Measurements from ENCODE around the gene MSRB2. TPM values are rescaled to one million over a fixed set of nuclear protein-coding genes. Genes with fewer than 3 reads are reported as not detected.

Gene MSRB2
- total RNA-seq, 3 donors from 2014 or later: 19.0 to 31.5 (median 24.9) TPM

- no peaks in the 10 kb centered on the region for H3K27me3 ChIP-seq
- H3K9me3 ChIP-seq: peaks cover 0 to 12% of the 10 kb centered on the region in 2 donors
- no peaks in the 10 kb centered on the region for H3K4me1 ChIP-seq
- TF ChIP-seq POLR2AphosphoS5 (IDR thresholded peaks at IDR 0.05) (no peak), POLR2A (IDR thresholded peaks at IDR 0.05) (no peak), CTCF (IDR thresholded peaks at IDR 0.05) (no peak)
- H3K27ac ChIP-seq: no peak overlapping the region
- intact Hi-C loops (cut with DNase I; ENCODE audit: low total_unique reads): no loop called here
- DNase-seq (ENCODE audit: low spot score in 2 of 2): no peak
- H3K4me3 ChIP-seq: no peak overlapping the region
- peaks cover 4% of the 10 kb centered on the region for H3K36me3 ChIP-seq
Measured at GRCh38 chr10:23120001-23120934, 24.9 kb downstream of the MSRB2 start.

GRCh38 chr10:23121135-23121534, 25.8 kb downstream of the MSRB2 start:
- Histone ChIP-seq H3K36me3 (peaks cover 4% of the 10 kb centered on the region), H3K27ac (no peak overlapping the region), H3K27me3 (no peaks in the 10 kb centered on the region), H3K4me1 (no peaks in the 10 kb centered on the region), H3K4me3 (no peak overlapping the region), H3K9me3 (peaks cover 0 to 12% of the 10 kb centered on the region in 2 donors)
- no peak for DNase-seq (ENCODE audit: low spot score in 2 of 2)
- TF ChIP-seq CTCF (IDR thresholded peaks at IDR 0.05) (no peak), POLR2A (IDR thresholded peaks at IDR 0.05) (no peak), POLR2AphosphoS5 (IDR thresholded peaks at IDR 0.05) (no peak)
- intact Hi-C loops (cut with DNase I; ENCODE audit: low total_unique reads): no loop called here

GRCh38 chr10:23136462-23136861, 41.1 kb downstream of the MSRB2 start:
- no peak for TF ChIP-seq CTCF (IDR thresholded peaks at IDR 0.05)
- TF ChIP-seq POLR2AphosphoS5 (IDR thresholded peaks at IDR 0.05): no peak
- no peak for TF ChIP-seq POLR2A (IDR thresholded peaks at IDR 0.05)
- H3K9me3 ChIP-seq: peaks cover 0 to 6% of the 10 kb centered on the region in 2 donors
- no peak for DNase-seq (ENCODE audit: low spot score in 2 of 2)
- H3K27ac ChIP-seq: no peak overlapping the region
- H3K4me3 ChIP-seq: no peak overlapping the region
- no peaks in the 10 kb centered on the region for H3K4me1 ChIP-seq
- intact Hi-C loops (cut with DNase I; ENCODE audit: low total_unique reads): no loop called here
- H3K36me3 ChIP-seq: no peaks in the 10 kb centered on the region
- H3K27me3 ChIP-seq: no peaks in the 10 kb centered on the region

DNA sequence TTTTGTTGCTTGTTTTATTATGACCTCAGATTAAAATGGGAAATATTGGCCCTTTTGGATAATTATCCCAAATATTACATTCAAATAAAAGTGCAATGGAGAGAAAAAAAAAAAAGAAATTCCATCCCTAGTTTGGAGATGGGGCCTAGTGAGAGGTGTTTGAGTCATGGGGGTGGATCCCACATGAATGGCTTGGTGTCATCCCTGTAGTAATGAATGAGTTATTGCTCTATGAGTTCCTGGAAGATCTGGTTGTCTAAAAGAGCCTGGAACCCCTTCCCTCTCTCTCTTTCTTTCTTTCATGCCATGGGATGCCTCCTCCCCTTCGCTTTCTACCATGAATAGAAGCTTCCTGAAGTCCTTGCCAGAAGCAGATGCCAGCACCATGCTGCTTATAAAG, 44.3 kb downstream of the MSRB2 start:
- H3K36me3 ChIP-seq: no peaks in the 10 kb centered on the region
- no peak overlapping the region for H3K27ac ChIP-seq
- intact Hi-C loops (cut with DNase I; ENCODE audit: low total_unique reads): no loop called here
- no peaks in the 10 kb centered on the region for H3K4me1 ChIP-seq
- H3K27me3 ChIP-seq: no peaks in the 10 kb centered on the region
- H3K9me3 ChIP-seq: peaks cover 0 to 8% of the 10 kb centered on the region in 2 donors
- no peak for TF ChIP-seq CTCF (IDR thresholded peaks at IDR 0.05)
- TF ChIP-seq POLR2AphosphoS5 (IDR thresholded peaks at IDR 0.05): no peak
- no peak for TF ChIP-seq POLR2A (IDR thresholded peaks at IDR 0.05)
- no peak for DNase-seq (ENCODE audit: low spot score in 2 of 2)
- no peak overlapping the region for H3K4me3 ChIP-seq

GRCh38 chr10:23141995-23142394, 46.6 kb downstream of the MSRB2 start:
- Histone ChIP-seq H3K36me3 (no peaks in the 10 kb centered on the region), H3K27me3 (no peaks in the 10 kb centered on the region), H3K9me3 (peaks cover 0 to 8% of the 10 kb centered on the region in 2 donors), H3K4me1 (no peaks in the 10 kb centered on the region), H3K4me3 (no peak overlapping the region), H3K27ac (no peak overlapping the region)
- intact Hi-C loops (cut with DNase I; ENCODE audit: low total_unique reads): no loop called here
- TF ChIP-seq POLR2AphosphoS5 (IDR thresholded peaks at IDR 0.05): no peak
- TF ChIP-seq CTCF (IDR thresholded peaks at IDR 0.05): no peak
- no peak for TF ChIP-seq POLR2A (IDR thresholded peaks at IDR 0.05)
- no peak for DNase-seq (ENCODE audit: low spot score in 2 of 2)
